ENCODE data around the gene OR52E4. TPM values are rescaled to one million over a fixed set of nuclear protein-coding genes. Genes with fewer than 3 reads are reported as not detected.

The OR52E4 gene
- total RNA-seq, 1 donor from 2014 or later: not detected

Other genes with a start within 250 kb of the OR52E4 start
- gene TRIM5, start 195.6 kb upstream of the OR52E4 start, total RNA-seq: 20.5 and 28.5 TPM in 2 replicates
- gene TRIM22, start 190.8 kb upstream of the OR52E4 start, total RNA-seq: 8.2 and 18.9 TPM in 2 replicates
- gene OR56B1, start 144.2 kb upstream of the OR52E4 start, total RNA-seq: not detected in 2 replicates
- not detected in 2 replicates for gene OR52N4, start 126.4 kb upstream of the OR52E4 start, total RNA-seq
- not detected in 2 replicates for gene OR52N5, start 97.3 kb upstream of the OR52E4 start, total RNA-seq
- gene OR52N1, start 89.4 kb upstream of the OR52E4 start, total RNA-seq: not detected in 2 replicates
- gene OR52N2, start 71.7 kb upstream of the OR52E4 start, total RNA-seq: not detected in 2 replicates
- gene OR52E6, start 38.7 kb upstream of the OR52E4 start, total RNA-seq: not detected in 2 replicates
- not detected in 2 replicates for gene OR52E8, start 22.9 kb upstream of the OR52E4 start, total RNA-seq
- not detected in 2 replicates for gene OR52E5, start 12.6 kb downstream of the OR52E4 start, total RNA-seq
- gene OR56A3, start 61.6 kb downstream of the OR52E4 start, total RNA-seq: not detected in 2 replicates
- gene OR56A5, start 87.9 kb downstream of the OR52E4 start, total RNA-seq: not detected in 2 replicates
- not detected in 2 replicates for gene OR52L1, start 106.4 kb downstream of the OR52E4 start, total RNA-seq
- gene OR56A4, start 126.3 kb downstream of the OR52E4 start, total RNA-seq: not detected in 2 replicates
- not detected in 2 replicates for gene OR56A1, start 150.1 kb downstream of the OR52E4 start, total RNA-seq
- not detected in 2 replicates for gene OR56B4, start 227.1 kb downstream of the OR52E4 start, total RNA-seq